GM23248 (cell line): ENCODE results near the gene TAAR5.

Source experiments
- EZH2 ChIP-seq: fragments of 200-600 bp; sonication (generic); IDR thresholded peaks from 2 replicates; pipeline ENCODE4 v1.6.1; 2018; ENCODE audit warnings: antibody characterized with exemption, mild to moderate bottlenecking; ENCODE audit not compliant: insufficient read depth, poor library complexity, severe bottlenecking
- EZH2phosphoT487 ChIP-seq: fragments of 200-600 bp; sonication (generic); IDR thresholded peaks from 2 replicates; pipeline ENCODE4 v1.6.1; 2018; ENCODE audit warnings: antibody characterized with exemption, moderate library complexity, mild to moderate bottlenecking, low read depth; ENCODE audit not compliant: insufficient read depth

DNA sequence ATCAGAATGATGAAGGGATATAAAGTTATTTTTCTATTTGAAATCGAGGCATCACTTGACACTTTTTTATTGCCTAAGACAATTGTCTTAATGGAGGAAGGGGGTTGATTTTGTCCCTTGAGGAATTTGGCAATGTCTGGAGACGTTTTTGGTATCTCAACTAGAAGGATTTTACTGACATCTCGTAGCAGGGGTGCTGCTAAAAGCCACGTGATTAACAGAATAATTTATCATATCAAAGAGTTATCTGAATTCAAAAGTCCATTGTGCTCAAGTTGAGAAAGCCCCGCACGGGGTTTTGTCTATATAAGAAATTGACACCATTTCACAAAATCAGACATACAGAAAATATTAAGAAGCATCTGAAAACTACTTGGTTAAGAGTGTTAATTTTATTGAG, 20.9 kb downstream of the TAAR5 start:
- no peak for TF ChIP-seq EZH2
- TF ChIP-seq EZH2phosphoT487: no peak
